Parathyroid adenoma (tissue), 2 donors: ENCODE results near the gene SUSD6.

Experiments
- H2AFZ ChIP-seq: fragments of 300-600 bp; sonication (generic); one replicate; pipeline ENCODE4 v1.7.0; 2017; ENCODE audit warnings: antibody characterized with exemption, mild to moderate bottlenecking
- H3K27ac ChIP-seq: fragments of 300-600 bp; sonication (generic); one replicate; pipeline ENCODE4 v1.7.0; 2017
- H3K27me3 ChIP-seq: fragments of 300-600 bp; sonication (generic); one replicate; pipeline ENCODE4 v1.7.0; 2017; ENCODE audit warnings: low read length; ENCODE audit not compliant: control insufficient read depth, insufficient read depth
- H3K36me3 ChIP-seq: fragments of 300-600 bp; sonication (generic); one replicate; pipeline ENCODE4 v1.7.0; 2017; ENCODE audit warnings: low read length; ENCODE audit not compliant: control insufficient read depth, insufficient read depth
- H3K4me1 ChIP-seq: fragments of 300-600 bp; sonication (generic); one replicate; pipeline ENCODE4 v1.7.0; 2017; ENCODE audit warnings: control low read depth
- H3K4me2 ChIP-seq: fragments of 300-600 bp; sonication (generic); one replicate; pipeline ENCODE4 v1.7.0; 2017; ENCODE audit warnings: low read length
- H3K4me3 ChIP-seq: fragments of 300-600 bp; sonication (generic); one replicate; pipeline ENCODE4 v1.7.0; 2017; ENCODE audit warnings: low read depth, low read length
- H3K79me2 ChIP-seq: fragments of 300-600 bp; sonication (generic); one replicate; pipeline ENCODE4 v1.7.0; 2017; ENCODE audit warnings: control low read depth
- H3K9ac ChIP-seq: fragments of 300-600 bp; sonication (generic); one replicate; pipeline ENCODE4 v1.7.0; 2017; ENCODE audit warnings: mild to moderate bottlenecking
- H3K9me3 ChIP-seq: fragments of 300-600 bp; sonication (generic); one replicate; pipeline ENCODE4 v1.7.0; 2017; ENCODE audit warnings: low read length; ENCODE audit not compliant: control insufficient read depth
- TF ChIP-seq, protein P1 (sequence below): fragments of 300-600 bp; sonication (generic); IDR thresholded peaks from one replicate; pipeline ENCODE4 v1.7.0; 2017; ENCODE audit warnings: antibody characterized with exemption, mild to moderate bottlenecking
- donor health status: primary hyperparathyroidism.

The SUSD6 gene

GRCh38 chr14:69632593-69633151 is 21.3 kb downstream of the SUSD6 start:
- H3K4me3 ChIP-seq = no peak overlapping the region
- H3K79me2 ChIP-seq = peaks cover 57% of the 10 kb centered on the region
- peaks cover 24% of the 10 kb centered on the region for H3K4me1 ChIP-seq
- H2AFZ ChIP-seq = no peak overlapping the region
- no peaks in the 10 kb centered on the region for H3K36me3 ChIP-seq
- no peak overlapping the region for H3K4me2 ChIP-seq
- TF ChIP-seq, protein P1, sequence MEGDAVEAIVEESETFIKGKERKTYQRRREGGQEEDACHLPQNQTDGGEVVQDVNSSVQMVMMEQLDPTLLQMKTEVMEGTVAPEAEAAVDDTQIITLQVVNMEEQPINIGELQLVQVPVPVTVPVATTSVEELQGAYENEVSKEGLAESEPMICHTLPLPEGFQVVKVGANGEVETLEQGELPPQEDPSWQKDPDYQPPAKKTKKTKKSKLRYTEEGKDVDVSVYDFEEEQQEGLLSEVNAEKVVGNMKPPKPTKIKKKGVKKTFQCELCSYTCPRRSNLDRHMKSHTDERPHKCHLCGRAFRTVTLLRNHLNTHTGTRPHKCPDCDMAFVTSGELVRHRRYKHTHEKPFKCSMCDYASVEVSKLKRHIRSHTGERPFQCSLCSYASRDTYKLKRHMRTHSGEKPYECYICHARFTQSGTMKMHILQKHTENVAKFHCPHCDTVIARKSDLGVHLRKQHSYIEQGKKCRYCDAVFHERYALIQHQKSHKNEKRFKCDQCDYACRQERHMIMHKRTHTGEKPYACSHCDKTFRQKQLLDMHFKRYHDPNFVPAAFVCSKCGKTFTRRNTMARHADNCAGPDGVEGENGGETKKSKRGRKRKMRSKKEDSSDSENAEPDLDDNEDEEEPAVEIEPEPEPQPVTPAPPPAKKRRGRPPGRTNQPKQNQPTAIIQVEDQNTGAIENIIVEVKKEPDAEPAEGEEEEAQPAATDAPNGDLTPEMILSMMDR = no peak
- no peaks in the 10 kb centered on the region for H3K9me3 ChIP-seq
- no peaks in the 10 kb centered on the region for H3K27me3 ChIP-seq
- no peak overlapping the region for H3K27ac ChIP-seq
- no peak overlapping the region for H3K9ac ChIP-seq

GRCh38 chr14:69633238-69633637 is 21.8 kb downstream of the SUSD6 start:
- H3K9ac ChIP-seq = no peak overlapping the region
- H3K27ac ChIP-seq = no peak overlapping the region
- peaks cover 26% of the 10 kb centered on the region for H3K4me1 ChIP-seq

GRCh38 chr14:69635981-69636639 is 24.7 kb downstream of the SUSD6 start:
- Histone ChIP-seq H3K4me3 (no peak overlapping the region), H3K4me2 (no peak overlapping the region), H3K9ac (no peak overlapping the region), H3K79me2 (peaks cover 60% of the 10 kb centered on the region), H2AFZ (no peak overlapping the region), H3K9me3 (no peaks in the 10 kb centered on the region), H3K27ac (peak overlapping the region; percentile 47), H3K36me3 (no peaks in the 10 kb centered on the region), H3K4me1 (peaks cover 30% of the 10 kb centered on the region), H3K27me3 (no peaks in the 10 kb centered on the region)
- TF ChIP-seq, protein P1 = no peak

More at GRCh38 chr14:69633238-69633637, 21.8 kb downstream of the SUSD6 start:
- Histone ChIP-seq H3K79me2 (peaks cover 56% of the 10 kb centered on the region), H3K36me3 (no peaks in the 10 kb centered on the region), H3K4me2 (no peak overlapping the region), H2AFZ (no peak overlapping the region), H3K4me3 (no peak overlapping the region), H3K27me3 (no peaks in the 10 kb centered on the region), H3K9me3 (no peaks in the 10 kb centered on the region)
- TF ChIP-seq, protein P1 = no peak

GRCh38 chr14:69636718-69637480 is 25.5 kb downstream of the SUSD6 start:
- Histone ChIP-seq H3K9me3 (no peaks in the 10 kb centered on the region), H3K4me3 (no peak overlapping the region), H3K27ac (peak overlapping the region; percentile 47), H3K4me2 (no peak overlapping the region), H3K4me1 (peaks cover 23% of the 10 kb centered on the region), H3K27me3 (no peaks in the 10 kb centered on the region), H3K79me2 (peaks cover 64% of the 10 kb centered on the region), H2AFZ (no peak overlapping the region), H3K9ac (no peak overlapping the region), H3K36me3 (no peaks in the 10 kb centered on the region)
- TF ChIP-seq, protein P1 = no peak
